Activated T-helper 1 cell treated with anti-CD3 and anti-CD28 coated beads, Interleukin-12 subunit alpha, Interleukin-12 subunit beta, Interleukin-2, Interleukin-4 antibody, amounts not matched to agents 30 ng/mL and 10 ng/mL and 1 ng/mL, durations not matched to agents 14 hours and 24 hours and 36 hours (primary cell): ENCODE measurements around the gene UNC13B. TPM values are rescaled to one million over a fixed set of nuclear protein-coding genes. Genes with fewer than 3 reads are reported as not detected.
A peak's percentile ranks its signal among the peaks of the same experiment; 100 is the strongest.
"Not testable (repeated sequence)": the region's sequence is repeated elsewhere in the genome, so short reads cannot be mapped to it uniquely, and the experiment has no call there.

Source experiments
- DNase-seq: peaks from one replicate; pipeline ENCODE4 v3.0.0; 2021; ENCODE audit warnings: low spot score
- H3K27ac Mint-ChIP-seq: one replicate; pipeline ENCODE4 v1.8.0; 2021; ENCODE audit warnings: mild to moderate bottlenecking, mixed read lengths
- H3K27me3 Mint-ChIP-seq: one replicate; pipeline ENCODE4 v1.8.0; 2022; ENCODE audit warnings: mild to moderate bottlenecking, moderate library complexity, mixed read lengths; ENCODE audit not compliant: insufficient read depth
- H3K36me3 Mint-ChIP-seq: one replicate; pipeline ENCODE4 v1.8.0; 2021; ENCODE audit warnings: low read depth, mixed read lengths
- H3K4me1 Mint-ChIP-seq: one replicate; pipeline ENCODE4 v1.8.0; 2021; ENCODE audit warnings: low read depth, mixed read lengths
- H3K4me3 Mint-ChIP-seq: one replicate; pipeline ENCODE4 v1.8.0; 2021; ENCODE audit warnings: mild to moderate bottlenecking, moderate library complexity, mixed read lengths
- H3K9me3 Mint-ChIP-seq: one replicate; pipeline ENCODE4 v1.8.0; 2021; ENCODE audit warnings: mixed read lengths
- intact Hi-C: fragments of 100-400 bp; cut with micrococcal nuclease; formaldehyde crosslinking; loops from one replicate; pipeline ENCODE4 v1.15.1; 2024
- total RNA-seq: library from RNA; stranded (reverse); gene quantifications from 2 replicates; pipeline ENCODE4 v1.2.3, GENCODE V29; 2022

Gene UNC13B
- total RNA-seq, 1 donor from 2014 or later, result 0.41 TPM

GRCh38 chr9:35398651-35399335, 237.0 kb downstream of the UNC13B start:
- Mint-ChIP-seq H3K4me3 (no peak overlapping the region), H3K36me3 (no peaks in the 10 kb centered on the region), H3K4me1 (no peaks in the 10 kb centered on the region), H3K27me3 (peaks cover 3% of the 10 kb centered on the region), H3K27ac (no peak overlapping the region), H3K9me3 (no peaks in the 10 kb centered on the region)
- no peak for DNase-seq
- intact Hi-C loops, result loop anchor here (10.0 kb wide), 1 partner anchor 284 kb away; the partner anchor contains the start of gene ATOSB

GRCh38 chr9:35404865-35405264, 243.1 kb downstream of the UNC13B start:
- no peak for DNase-seq
- no peaks in the 10 kb centered on the region for H3K36me3 Mint-ChIP-seq
- no peaks in the 10 kb centered on the region for H3K9me3 Mint-ChIP-seq
- H3K27me3 Mint-ChIP-seq, result peaks cover 8% of the 10 kb centered on the region
- no peaks in the 10 kb centered on the region for H3K4me1 Mint-ChIP-seq
- intact Hi-C loops, result no loop called here
- no peak overlapping the region for H3K27ac Mint-ChIP-seq
- no peak overlapping the region for H3K4me3 Mint-ChIP-seq

- no peaks in the 10 kb centered on the region for H3K9me3 Mint-ChIP-seq
- no peak overlapping the region for H3K4me3 Mint-ChIP-seq
- H3K27ac Mint-ChIP-seq, result no peak overlapping the region
- peak; percentile 5 for DNase-seq
- intact Hi-C loops, result no loop called here
- H3K27me3 Mint-ChIP-seq, result peaks cover 8% of the 10 kb centered on the region
- no peaks in the 10 kb centered on the region for H3K36me3 Mint-ChIP-seq
- no peaks in the 10 kb centered on the region for H3K4me1 Mint-ChIP-seq
Measured at GRCh38 chr9:35406183-35406959, 244.6 kb downstream of the UNC13B start.

- no peaks in the 10 kb centered on the region for H3K4me1 Mint-ChIP-seq
- H3K36me3 Mint-ChIP-seq, result no peaks in the 10 kb centered on the region
- H3K27me3 Mint-ChIP-seq, result peaks cover 8% of the 10 kb centered on the region
- DNase-seq, result no peak
- H3K9me3 Mint-ChIP-seq, result no peaks in the 10 kb centered on the region
- intact Hi-C loops, result no loop called here
- H3K27ac Mint-ChIP-seq, result no peak overlapping the region
- H3K4me3 Mint-ChIP-seq, result no peak overlapping the region
Measured at GRCh38 chr9:35407846-35408245, 246.0 kb downstream of the UNC13B start.

DNA sequence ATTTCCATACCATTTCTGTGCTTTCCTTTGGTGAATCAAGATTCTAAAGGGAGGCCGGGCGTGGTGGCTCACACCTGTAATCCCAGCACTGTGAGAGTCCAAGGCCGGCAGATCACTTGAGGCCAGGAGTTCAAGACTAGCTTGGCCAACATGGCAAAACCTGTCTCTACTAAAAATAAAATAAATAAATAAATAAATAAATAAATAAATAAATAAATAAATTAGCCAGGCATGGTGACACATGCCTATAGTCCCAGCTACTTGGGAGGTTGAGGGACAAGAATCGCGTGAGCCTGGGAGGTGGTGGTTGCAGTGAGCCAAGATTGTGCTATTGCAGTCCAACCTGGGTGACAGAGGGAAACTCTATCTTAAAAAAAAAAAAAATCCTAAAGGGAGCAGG, 247.6 kb downstream of the UNC13B start:
- H3K36me3 Mint-ChIP-seq, H3K4me1 Mint-ChIP-seq, DNase-seq, H3K27ac Mint-ChIP-seq, H3K9me3 Mint-ChIP-seq, H3K4me3 Mint-ChIP-seq, intact Hi-C loops: not testable (repeated sequence)
- H3K27me3 Mint-ChIP-seq, result peaks cover 10% of the 10 kb centered on the region

DNA sequence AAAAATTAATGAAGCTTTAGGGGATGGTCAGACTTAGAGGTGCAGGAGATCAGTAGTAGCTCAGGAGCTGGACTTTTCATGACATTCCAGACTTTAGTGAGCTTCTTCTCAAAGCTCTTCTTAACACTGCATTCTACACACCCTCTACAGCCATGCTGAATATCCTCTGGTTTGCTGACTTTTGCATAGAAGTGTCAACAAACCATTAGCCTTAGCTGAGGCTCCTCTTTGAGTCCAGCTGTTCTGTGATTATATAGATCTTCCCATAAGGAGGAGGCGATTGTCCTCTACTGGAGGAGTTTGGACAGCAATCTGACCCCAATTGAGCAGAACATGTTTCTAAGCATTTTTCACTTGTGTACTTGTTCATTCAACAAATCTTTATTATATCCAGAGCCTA, 253.1 kb downstream of the UNC13B start:
- Mint-ChIP-seq H3K4me1 (no peaks in the 10 kb centered on the region), H3K4me3 (no peak overlapping the region), H3K27ac (no peak overlapping the region), H3K27me3 (peaks cover 8% of the 10 kb centered on the region), H3K9me3 (no peaks in the 10 kb centered on the region), H3K36me3 (no peaks in the 10 kb centered on the region)
- DNase-seq, result no peak
- intact Hi-C loops, result no loop called here

GRCh38 chr9:35415402-35416097, 253.7 kb downstream of the UNC13B start:
- Mint-ChIP-seq H3K9me3 (no peaks in the 10 kb centered on the region), H3K27me3 (peaks cover 9% of the 10 kb centered on the region), H3K36me3 (no peaks in the 10 kb centered on the region), H3K4me3 (no peak overlapping the region), H3K4me1 (no peaks in the 10 kb centered on the region), H3K27ac (no peak overlapping the region)
- intact Hi-C loops, result no loop called here
- no peak for DNase-seq

GRCh38 chr9:35416098-35416427, 254.3 kb downstream of the UNC13B start:
- no peak overlapping the region for H3K4me3 Mint-ChIP-seq
- intact Hi-C loops, result no loop called here
- H3K27ac Mint-ChIP-seq, result no peak overlapping the region
- peaks cover 13% of the 10 kb centered on the region for H3K27me3 Mint-ChIP-seq
- no peaks in the 10 kb centered on the region for H3K36me3 Mint-ChIP-seq
- no peaks in the 10 kb centered on the region for H3K9me3 Mint-ChIP-seq
- no peak for DNase-seq
- no peaks in the 10 kb centered on the region for H3K4me1 Mint-ChIP-seq

DNA sequence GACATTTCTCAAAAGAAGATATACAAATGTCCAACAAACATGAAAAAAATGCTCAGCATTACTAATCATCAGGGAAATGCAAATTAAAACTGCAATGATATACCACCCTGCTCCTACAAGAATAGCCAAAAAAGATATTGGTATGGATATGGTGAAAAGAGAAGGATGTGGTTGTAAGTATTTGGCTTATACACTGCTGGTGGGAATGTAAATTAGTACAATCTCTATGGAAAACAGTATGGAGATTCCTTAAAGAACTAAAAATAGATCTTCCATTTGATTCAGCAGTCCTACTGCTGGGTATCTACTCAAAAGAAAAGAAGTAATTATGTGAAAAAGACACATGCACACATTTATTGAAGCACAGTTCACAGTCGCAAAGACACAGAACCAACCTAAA, 260.5 kb downstream of the UNC13B start:
- Mint-ChIP-seq H3K4me1 (no peaks in the 10 kb centered on the region), H3K36me3 (no peaks in the 10 kb centered on the region), H3K27me3 (peaks cover 23% of the 10 kb centered on the region), H3K27ac (no peak overlapping the region), H3K9me3 (no peaks in the 10 kb centered on the region), H3K4me3 (no peak overlapping the region)
- intact Hi-C loops, result no loop called here
- no peak for DNase-seq

GRCh38 chr9:35422753-35423152, 260.9 kb downstream of the UNC13B start:
- Mint-ChIP-seq H3K4me3 (no peak overlapping the region), H3K27me3 (peaks cover 26% of the 10 kb centered on the region), H3K36me3 (no peaks in the 10 kb centered on the region), H3K27ac (no peak overlapping the region), H3K9me3 (no peaks in the 10 kb centered on the region), H3K4me1 (no peaks in the 10 kb centered on the region)
- DNase-seq, result no peak
- intact Hi-C loops, result no loop called here

DNA sequence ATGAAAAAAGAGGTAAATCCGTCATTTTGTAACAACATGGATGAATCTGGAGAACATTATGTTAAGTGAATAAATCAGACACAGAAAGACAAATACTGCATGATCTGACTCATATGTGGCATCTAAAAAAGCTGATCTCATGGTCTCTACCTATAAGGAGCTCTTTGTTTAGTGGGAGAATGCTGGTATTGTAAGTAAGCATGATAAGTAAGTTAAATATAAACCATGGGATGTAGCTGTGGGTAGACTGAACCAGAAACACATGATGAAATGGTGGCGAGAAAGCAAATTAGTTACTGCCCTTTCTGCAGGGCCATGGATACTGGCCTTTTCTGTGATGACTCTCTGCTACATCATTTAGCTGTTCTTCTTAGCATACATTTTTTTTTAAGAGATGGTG, 261.7 kb downstream of the UNC13B start:
- no peaks in the 10 kb centered on the region for H3K4me1 Mint-ChIP-seq
- DNase-seq, result no peak
- peaks cover 27% of the 10 kb centered on the region for H3K27me3 Mint-ChIP-seq
- H3K36me3 Mint-ChIP-seq, result no peaks in the 10 kb centered on the region
- H3K4me3 Mint-ChIP-seq, result no peak overlapping the region
- no peaks in the 10 kb centered on the region for H3K9me3 Mint-ChIP-seq
- no peak overlapping the region for H3K27ac Mint-ChIP-seq
- intact Hi-C loops, result no loop called here

GRCh38 chr9:35424356-35425352, 262.8 kb downstream of the UNC13B start:
- no peaks in the 10 kb centered on the region for H3K4me1 Mint-ChIP-seq
- H3K9me3 Mint-ChIP-seq, result no peaks in the 10 kb centered on the region
- no peak overlapping the region for H3K27ac Mint-ChIP-seq
- H3K36me3 Mint-ChIP-seq, result no peaks in the 10 kb centered on the region
- peaks cover 35% of the 10 kb centered on the region for H3K27me3 Mint-ChIP-seq
- no peak overlapping the region for H3K4me3 Mint-ChIP-seq
- no peak for DNase-seq
- intact Hi-C loops, result no loop called here
